ENCODE results near the gene ENHO. TPM values are rescaled to one million over a fixed set of nuclear protein-coding genes. Genes with fewer than 3 reads are reported as not detected.
A peak's percentile ranks its signal among the peaks of the same experiment; 100 is the strongest.
"Not testable (repeated sequence)": the region's sequence is repeated elsewhere in the genome, so short reads cannot be mapped to it uniquely, and the experiment has no call there.

ENHO gene
- total and polyA plus RNA-seq, 3 donors from 2014 or later = 24.7 to 31.2 (median 25.7) TPM

GRCh38 chr9:34544035-34544434, 21.2 kb upstream of the ENHO start:
- intact Hi-C loops (cut with DNase I; ENCODE audit: low total_unique reads) = no loop called here
- H3K36me3 ChIP-seq (ENCODE audit: low read depth, missing control alignments) = no peaks in the 10 kb centered on the region
- DNase-seq = no peak
- H3K27me3 ChIP-seq = no peaks in the 10 kb centered on the region
- WGBS, 2 donors = 70 to 83% methylated on average over 5 of the region's 5 CpGs
- no peaks in the 10 kb centered on the region for H3K9me3 ChIP-seq
- no peaks in the 10 kb centered on the region for H3K4me1 ChIP-seq
- no peak overlapping the region for H3K27ac ChIP-seq
- TF ChIP-seq POLR2A (IDR thresholded peaks at IDR 0.05) (no peak), CTCF (IDR thresholded peaks at IDR 0.05) (no peak)
- no peak overlapping the region for H3K4me3 ChIP-seq

GRCh38 chr9:34541540-34541939, 18.8 kb upstream of the ENHO start:
- no peak overlapping the region for H3K4me3 ChIP-seq
- no peak for TF ChIP-seq POLR2A (IDR thresholded peaks at IDR 0.05)
- no peak for TF ChIP-seq CTCF (IDR thresholded peaks at IDR 0.05)
- H3K27ac ChIP-seq = no peak overlapping the region
- intact Hi-C loops (cut with DNase I; ENCODE audit: low total_unique reads) = no loop called here
- no peaks in the 10 kb centered on the region for H3K36me3 ChIP-seq (ENCODE audit: low read depth, missing control alignments)
- H3K27me3 ChIP-seq = no peaks in the 10 kb centered on the region
- no peak for DNase-seq
- H3K9me3 ChIP-seq = no peaks in the 10 kb centered on the region
- H3K4me1 ChIP-seq = no peaks in the 10 kb centered on the region
- WGBS, 2 donors = 84 to 86% methylated on average over 7 of the region's 7 CpGs

- no peak overlapping the region for H3K4me3 ChIP-seq
- no peaks in the 10 kb centered on the region for H3K9me3 ChIP-seq
- no peak for DNase-seq
- 67 to 86% methylated on average over 2 of the region's 2 CpGs for WGBS, 2 donors
- TF ChIP-seq POLR2A (IDR thresholded peaks at IDR 0.05) (no peak), CTCF (IDR thresholded peaks at IDR 0.05) (no peak)
- H3K27me3 ChIP-seq = no peaks in the 10 kb centered on the region
- intact Hi-C loops (cut with DNase I; ENCODE audit: low total_unique reads) = no loop called here
- H3K4me1 ChIP-seq = no peaks in the 10 kb centered on the region
- no peak overlapping the region for H3K27ac ChIP-seq
- no peaks in the 10 kb centered on the region for H3K36me3 ChIP-seq (ENCODE audit: low read depth, missing control alignments)
Observed at GRCh38 chr9:34540827-34541226, 18.0 kb upstream of the ENHO start.

GRCh38 chr9:34536685-34537084, 13.9 kb upstream of the ENHO start:
- DNase-seq = peak; percentile 13
- H3K36me3 ChIP-seq (ENCODE audit: low read depth, missing control alignments) = no peaks in the 10 kb centered on the region
- WGBS, 2 donors = 65 to 68% methylated on average over 7 of the region's 7 CpGs
- no peaks in the 10 kb centered on the region for H3K4me1 ChIP-seq
- H3K9me3 ChIP-seq = no peaks in the 10 kb centered on the region
- H3K27ac ChIP-seq = no peak overlapping the region
- intact Hi-C loops (cut with DNase I; ENCODE audit: low total_unique reads) = no loop called here
- no peak for TF ChIP-seq POLR2A (IDR thresholded peaks at IDR 0.05)
- TF ChIP-seq CTCF (IDR thresholded peaks at IDR 0.05) = no peak
- no peak overlapping the region for H3K4me3 ChIP-seq
- H3K27me3 ChIP-seq = no peaks in the 10 kb centered on the region

- H3K9me3 ChIP-seq; intact Hi-C loops (cut with DNase I; ENCODE audit: low total_unique reads); H3K4me3 ChIP-seq; H3K36me3 ChIP-seq (ENCODE audit: low read depth, missing control alignments); H3K27me3 ChIP-seq; H3K4me1 ChIP-seq; H3K27ac ChIP-seq: not testable (repeated sequence)
- 91 to 98% methylated on average over 5 to 7 of the region's 8 CpGs for WGBS, 2 donors
- DNase-seq = peak; percentile 13
Observed at GRCh38 chr9:34532041-34532440, 9.3 kb upstream of the ENHO start.

Data from testis (tissue), 3 donors.